BLaER1 (cell line): ENCODE data around the gene PLXNA4.

ENCODE experiments used
- H3K27ac ChIP-seq: shearing (Covaris generic); formaldehyde crosslinking; 2 replicates; pipeline ENCODE4 v1.8.1; 2022
- H3K27me3 ChIP-seq: shearing (Covaris generic); formaldehyde crosslinking; 2 replicates; pipeline ENCODE4 v1.8.1; 2022
- H3K36me3 ChIP-seq: shearing (Covaris generic); formaldehyde crosslinking; 2 replicates; pipeline ENCODE4 v1.8.1; 2022
- H3K4me1 ChIP-seq: shearing (Covaris generic); formaldehyde crosslinking; 2 replicates; pipeline ENCODE4 v1.8.1; 2022
- H3K4me2 ChIP-seq: shearing (Covaris generic); formaldehyde crosslinking; 2 replicates; pipeline ENCODE4 v1.8.1; 2022
- H3K4me3 ChIP-seq: shearing (Covaris generic); formaldehyde crosslinking; 2 replicates; pipeline ENCODE4 v1.8.1; 2022
- H3K9ac ChIP-seq: shearing (Covaris generic); formaldehyde crosslinking; 2 replicates; pipeline ENCODE4 v1.8.1; 2022
- H3K9me3 ChIP-seq: shearing (Covaris generic); formaldehyde crosslinking; 2 replicates; pipeline ENCODE4 v1.8.1; 2022
- H4K20me1 ChIP-seq: shearing (Covaris generic); formaldehyde crosslinking; 2 replicates; pipeline ENCODE4 v1.8.1; 2022
- Cebpa-rat ChIP-seq: shearing (Covaris generic); IDR thresholded peaks from 2 replicates; pipeline ENCODE4 v1.8.1; 2022

Gene PLXNA4

DNA sequence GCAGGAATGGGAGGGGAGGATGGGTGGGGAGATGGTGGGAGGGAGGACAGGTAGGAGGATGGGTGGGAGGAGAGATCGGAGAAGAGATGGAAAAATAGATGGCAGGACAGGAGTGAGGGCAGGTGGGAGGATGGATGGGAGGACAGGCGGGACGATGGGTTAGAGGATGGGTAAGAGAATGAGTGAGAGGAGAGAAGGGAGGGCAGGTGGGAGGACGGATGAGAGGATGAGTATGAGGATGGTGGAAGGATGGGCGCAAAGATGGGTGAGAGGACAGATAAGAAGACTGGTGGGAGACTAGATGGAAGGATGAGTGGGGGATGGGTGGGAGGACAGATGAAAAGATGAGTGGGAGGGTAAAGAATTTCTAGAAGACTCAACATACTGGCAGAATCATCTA lies 438.6 kb downstream of the PLXNA4 start:
- Histone ChIP-seq H3K9ac (no peak overlapping the region), H3K4me3 (no peak overlapping the region), H3K4me2 (no peak overlapping the region), H3K27me3 (no peaks in the 10 kb centered on the region), H4K20me1 (no peaks in the 10 kb centered on the region), H3K9me3 (no peaks in the 10 kb centered on the region), H3K27ac (no peak overlapping the region), H3K4me1 (no peaks in the 10 kb centered on the region), H3K36me3 (no peaks in the 10 kb centered on the region)
- TF ChIP-seq Cebpa-rat, result no peak

GRCh38 chr7:132135746-132136385 lies 440.4 kb downstream of the PLXNA4 start:
- Histone ChIP-seq H3K4me3 (no peak overlapping the region), H3K36me3 (no peaks in the 10 kb centered on the region), H3K9me3 (no peaks in the 10 kb centered on the region), H3K27ac (no peak overlapping the region), H3K4me2 (no peak overlapping the region), H4K20me1 (no peaks in the 10 kb centered on the region), H3K4me1 (no peaks in the 10 kb centered on the region), H3K27me3 (no peaks in the 10 kb centered on the region), H3K9ac (no peak overlapping the region)
- TF ChIP-seq Cebpa-rat, result no peak

GRCh38 chr7:132134814-132135445 lies 441.3 kb downstream of the PLXNA4 start:
- no peak overlapping the region for H3K27ac ChIP-seq

GRCh38 chr7:132133501-132133900 lies 442.8 kb downstream of the PLXNA4 start:
- H3K4me3 ChIP-seq, result no peak overlapping the region
- TF ChIP-seq Cebpa-rat, result no peak
- no peak overlapping the region for H3K27ac ChIP-seq
- no peak overlapping the region for H3K4me2 ChIP-seq
- no peaks in the 10 kb centered on the region for H3K4me1 ChIP-seq
- no peaks in the 10 kb centered on the region for H3K36me3 ChIP-seq
- no peak overlapping the region for H3K9ac ChIP-seq
- H3K27me3 ChIP-seq, result no peaks in the 10 kb centered on the region
- H4K20me1 ChIP-seq, result no peaks in the 10 kb centered on the region
- H3K9me3 ChIP-seq, result no peaks in the 10 kb centered on the region

More at GRCh38 chr7:132134814-132135445, 441.3 kb downstream of the PLXNA4 start:
- TF ChIP-seq Cebpa-rat, result no peak
- Histone ChIP-seq H3K4me1 (no peaks in the 10 kb centered on the region), H3K4me3 (no peak overlapping the region), H3K9me3 (no peaks in the 10 kb centered on the region), H3K4me2 (no peak overlapping the region), H4K20me1 (no peaks in the 10 kb centered on the region), H3K9ac (no peak overlapping the region), H3K36me3 (no peaks in the 10 kb centered on the region), H3K27me3 (no peaks in the 10 kb centered on the region)

GRCh38 chr7:132131196-132131595 lies 445.1 kb downstream of the PLXNA4 start:
- H3K4me2 ChIP-seq, result no peak overlapping the region
- no peaks in the 10 kb centered on the region for H3K36me3 ChIP-seq
- no peak overlapping the region for H3K4me3 ChIP-seq
- H3K27ac ChIP-seq, result no peak overlapping the region
- H3K9ac ChIP-seq, result no peak overlapping the region
- H3K9me3 ChIP-seq, result no peaks in the 10 kb centered on the region
- no peaks in the 10 kb centered on the region for H3K27me3 ChIP-seq
- no peaks in the 10 kb centered on the region for H3K4me1 ChIP-seq
- no peak for TF ChIP-seq Cebpa-rat
- no peaks in the 10 kb centered on the region for H4K20me1 ChIP-seq

DNA sequence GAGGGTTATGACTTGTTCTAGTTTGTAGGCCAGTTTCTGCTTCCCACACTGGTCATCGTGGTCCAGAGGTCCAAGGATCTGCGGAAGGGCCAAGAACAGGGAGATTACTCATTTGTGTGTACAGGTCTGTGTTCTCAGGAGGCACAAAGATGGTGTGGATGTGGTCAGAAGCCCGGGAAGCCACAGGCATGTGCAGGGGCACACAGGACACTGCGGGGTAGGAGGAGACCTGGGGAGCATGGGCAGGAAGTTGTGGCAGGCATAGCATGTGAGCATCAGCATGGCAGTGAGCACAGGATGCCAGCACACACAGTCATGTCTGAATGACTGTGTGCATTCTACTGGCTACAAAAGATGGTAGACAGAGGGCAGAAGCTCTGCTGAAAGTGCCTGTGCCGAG lies 445.8 kb downstream of the PLXNA4 start:
- Histone ChIP-seq H3K36me3 (no peaks in the 10 kb centered on the region), H3K4me1 (no peaks in the 10 kb centered on the region), H3K9me3 (no peaks in the 10 kb centered on the region), H3K4me2 (no peak overlapping the region), H3K27ac (no peak overlapping the region), H3K9ac (no peak overlapping the region), H3K27me3 (no peaks in the 10 kb centered on the region), H4K20me1 (no peaks in the 10 kb centered on the region), H3K4me3 (no peak overlapping the region)
- no peak for TF ChIP-seq Cebpa-rat

DNA sequence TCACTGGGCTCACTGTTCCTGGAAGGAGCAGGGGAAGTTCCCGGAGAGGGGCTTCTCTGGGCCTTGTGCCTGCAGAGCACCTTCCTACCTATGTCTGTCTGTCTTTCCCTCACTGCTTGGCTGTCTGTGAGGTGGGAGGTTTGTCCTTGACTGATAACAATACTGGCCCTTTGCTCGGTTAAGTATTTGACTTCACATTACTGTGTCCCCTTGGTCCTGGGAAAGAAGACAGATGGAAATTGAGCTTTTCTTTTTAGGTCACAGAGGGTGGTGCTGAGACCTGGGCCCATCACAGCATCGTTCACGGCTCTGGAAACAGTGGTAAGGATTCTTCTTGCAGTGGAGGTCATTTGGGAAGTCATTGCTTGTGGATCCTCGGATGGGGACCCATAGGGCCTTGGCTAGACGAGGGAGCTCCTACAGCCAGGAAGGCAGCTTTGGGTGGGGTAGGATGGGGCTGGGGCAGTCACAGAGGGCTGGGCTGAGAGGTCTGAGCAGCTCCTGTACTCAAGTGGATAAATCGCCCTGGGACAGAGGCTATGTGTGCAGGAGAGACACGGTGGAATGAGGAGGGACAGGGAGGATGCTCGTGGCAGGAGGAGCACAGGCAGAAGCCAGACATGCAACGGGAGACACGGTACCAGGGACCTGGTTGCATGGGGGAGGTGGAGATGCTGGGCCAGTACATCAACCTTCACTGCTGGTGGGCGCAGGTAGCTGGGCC lies 450.2 kb downstream of the PLXNA4 start:
- Histone ChIP-seq H3K9ac (no peak overlapping the region), H3K4me3 (no peak overlapping the region), H4K20me1 (no peaks in the 10 kb centered on the region), H3K27me3 (no peaks in the 10 kb centered on the region), H3K4me2 (no peak overlapping the region), H3K36me3 (no peaks in the 10 kb centered on the region), H3K4me1 (no peaks in the 10 kb centered on the region), H3K27ac (no peak overlapping the region), H3K9me3 (no peaks in the 10 kb centered on the region)
- no peak for TF ChIP-seq Cebpa-rat

DNA sequence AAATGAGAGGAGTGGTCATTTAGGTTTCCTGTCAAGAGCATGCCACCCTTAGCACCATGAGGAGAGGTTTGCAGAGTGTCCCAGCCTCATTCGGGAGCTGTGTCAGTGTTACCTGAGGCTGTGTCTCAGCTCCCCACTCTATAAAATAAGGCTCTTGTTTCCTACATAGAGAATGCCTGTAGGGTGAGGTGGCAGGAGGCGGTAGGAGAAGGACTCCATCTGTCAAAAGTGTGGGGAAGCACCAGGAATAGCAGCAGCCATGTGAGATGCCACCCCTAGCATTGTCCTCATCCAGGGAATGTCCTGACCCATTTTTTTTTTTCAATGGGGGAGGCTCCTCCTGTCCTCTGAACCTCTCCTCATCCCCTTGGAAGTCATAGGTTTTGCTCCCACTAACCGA lies 451.2 kb downstream of the PLXNA4 start:
- no peaks in the 10 kb centered on the region for H3K36me3 ChIP-seq
- H4K20me1 ChIP-seq, result no peaks in the 10 kb centered on the region
- H3K9me3 ChIP-seq, result no peaks in the 10 kb centered on the region
- TF ChIP-seq Cebpa-rat, result no peak
- no peak overlapping the region for H3K4me2 ChIP-seq
- H3K27me3 ChIP-seq, result no peaks in the 10 kb centered on the region
- H3K4me3 ChIP-seq, result no peak overlapping the region
- no peak overlapping the region for H3K9ac ChIP-seq
- H3K4me1 ChIP-seq, result no peaks in the 10 kb centered on the region
- H3K27ac ChIP-seq, result no peak overlapping the region

DNA sequence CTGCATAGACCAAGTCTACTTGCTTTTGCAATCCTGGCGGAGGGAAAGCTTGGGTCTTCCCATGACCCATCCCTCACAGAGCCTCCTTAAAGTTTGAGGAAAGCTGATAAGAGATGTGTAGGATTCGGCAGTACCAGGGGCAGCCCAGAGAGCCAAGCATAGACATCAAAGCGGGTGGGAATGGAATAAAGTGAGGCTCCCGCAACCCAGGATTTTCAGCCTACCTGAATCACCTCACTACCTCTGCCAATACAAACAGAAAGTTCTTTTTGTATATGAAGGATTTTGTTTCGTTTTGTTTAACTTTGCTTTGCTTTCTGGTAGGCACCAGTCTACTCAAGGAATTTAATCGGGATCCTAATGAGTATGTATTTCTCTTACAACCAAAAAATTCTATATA lies 451.7 kb downstream of the PLXNA4 start:
- Histone ChIP-seq H3K27me3 (no peaks in the 10 kb centered on the region), H3K4me2 (no peak overlapping the region), H3K4me1 (no peaks in the 10 kb centered on the region), H4K20me1 (no peaks in the 10 kb centered on the region), H3K9ac (no peak overlapping the region), H3K36me3 (no peaks in the 10 kb centered on the region), H3K4me3 (no peak overlapping the region), H3K9me3 (no peaks in the 10 kb centered on the region), H3K27ac (no peak overlapping the region)
- TF ChIP-seq Cebpa-rat, result no peak

- Histone ChIP-seq H4K20me1 (no peaks in the 10 kb centered on the region), H3K36me3 (no peaks in the 10 kb centered on the region), H3K4me2 (no peak overlapping the region), H3K27ac (no peak overlapping the region), H3K9me3 (no peaks in the 10 kb centered on the region), H3K4me3 (no peak overlapping the region), H3K27me3 (no peaks in the 10 kb centered on the region), H3K9ac (no peak overlapping the region), H3K4me1 (no peaks in the 10 kb centered on the region)
- TF ChIP-seq Cebpa-rat, result no peak
Observed at GRCh38 chr7:132123773-132124172, 452.5 kb downstream of the PLXNA4 start.
